ENCODE results near the gene GMEB2. TPM values are rescaled to one million over a fixed set of nuclear protein-coding genes. Genes with fewer than 3 reads are reported as not detected.

GMEB2 gene
- total and polyA plus RNA-seq, 10 of the 15 experiments (the other 5 are each of a cell fraction or from before 2014, with no cell fraction given) = 0.08 to 15.1 (median 6.9) TPM

- SMC1A ChIA-PET (ENCODE audit: uncharacterized antibody, unreplicated experiment) = interaction anchor here (1.2 to 1.3 kb wide), 2 partner anchors 36 to 77 kb away, joined by 4 read pairs; partner anchors contain the start of gene PTK6
- Histone ChIP-seq H3K4me2 (ENCODE audit: control insufficient read depth, insufficient read depth) (peak overlapping the region; percentile 81), H3K4me3 (peak overlapping the region; percentile 90), H3K27ac (ENCODE audit: control insufficient read depth, insufficient read depth) (no peak overlapping the region; the same call in 1 of the 2 replicates), H3K36me3 (ENCODE audit: control insufficient read depth in 2 of 2, insufficient read depth in 2 of 2, low read length in 1 of 2) (no peaks in the 10 kb centered on the region), H4K20me1 (ENCODE audit: control insufficient read depth, insufficient read depth) (no peaks in the 10 kb centered on the region), H2AFZ (ENCODE audit: control insufficient read depth, low read depth, low read length) (no peak overlapping the region; the same call in 1 of the 2 replicates), H3K27me3 (replicated peaks in 1 of 2; ENCODE audit: control insufficient read depth in 2 of 2, insufficient read depth in 2 of 2, low read length in 1 of 2) (no peaks in the 10 kb centered on the region), H3K79me2 (ENCODE audit: control insufficient read depth, insufficient read depth, low read length) (peaks cover 3% of the 10 kb centered on the region; the same call in 1 of the 2 replicates), H3K9me3 (replicated peaks; ENCODE audit: control insufficient read depth, insufficient read depth, low read length) (no peaks in the 10 kb centered on the region), H3K4me1 (ENCODE audit: control insufficient read depth, insufficient read depth, low read length) (peaks cover 15% of the 10 kb centered on the region), H3K9ac (ENCODE audit: control insufficient read depth, insufficient read depth, low read length) (peak overlapping the region; percentile 82)
- intact Hi-C loops (cut with micrococcal nuclease; ENCODE audit: unreplicated experiment) = no loop called here
- RAD21 ChIA-PET (ENCODE audit: unreplicated experiment) = interaction anchor here (0.5 to 2.5 kb wide), 11 partner anchors 19 to 200 kb away, joined by 3 to 30 read pairs (median 3); partner anchors contain the start of genes PTK6 and SRMS
- BruUV-seq (replicated peaks) = no TSS peak
- 6% methylated on average over 12 of the region's 24 CpGs for WGBS (ENCODE audit: insufficient coverage, insufficient replicate concordance, low lambda C conversion rate, missing lambda C conversion rate)
- POLR2A ChIA-PET = interaction anchor here (0.6 to 2.2 kb wide), 9 partner anchors 17 to 84 kb away, joined by 3 to 9 read pairs (median 4); partner anchors contain the start of genes FNDC11, PTK6 and RTEL1
- FAIRE-seq = no peak
- no peak for DNase-seq (ENCODE audit: low read depth, low spot score)
- CTCF ChIA-PET = interaction anchor here (1.3 to 3.0 kb wide), 7 partner anchors 19 to 407 kb away, joined by 3 to 25 read pairs (median 4); partner anchors contain the start of genes PRPF6, PTK6 and TPD52L2
- in situ Hi-C loops (cut with MboI) = no loop called here
- peak; percentile 47 for ATAC-seq
- TF ChIP-seq ZNF622 (IDR thresholded peaks at IDR 0.05) (no peak), PBX3 (IDR thresholded peaks at IDR 0.05; ENCODE audit: insufficient replicate concordance, low read depth, low read length) (no peak), CHD2 (IDR thresholded peaks at IDR 0.05; ENCODE audit: borderline replicate concordance, low read depth, low read length) (no peak), TCF12 (IDR thresholded peaks at IDR 0.05; ENCODE audit: low read depth, low read length) (no peak), SRF (IDR thresholded peaks at IDR 0.05; ENCODE audit: low read depth in 2 of 2, low read length in 2 of 2) (no peak)
These were observed 53.2 kb downstream of the GMEB2 start for GRCh38 chr20:63573647-63574131.
